Activated CD4-positive, alpha-beta memory T cell treated with anti-CD3 and anti-CD28 coated beads, Interleukin-2, amount 10 ng/mL, durations not matched to agents 7 days and 5 days (primary cell): ENCODE results near the gene OLFML3. TPM values are rescaled to one million over a fixed set of nuclear protein-coding genes. Genes with fewer than 3 reads are reported as not detected.
"Not testable (repeated sequence)": the region's sequence is repeated elsewhere in the genome, so short reads cannot be mapped to it uniquely, and the experiment has no call there.

Experiments
- CTCF ChIA-PET: fragments of 350-600 bp; sonication (Branson Sonifier 250); formaldehyde crosslinking; loops from one replicate; lab custom pipeline; 2021; ENCODE audit warnings: antibody characterized with exemption, inconsistent platforms; lab: Charles Lee
- POLR2A ChIA-PET: fragments of 350-600 bp; sonication (Branson Sonifier 250); formaldehyde crosslinking; loops from one replicate; lab custom pipeline; 2021; ENCODE audit warnings: antibody characterized with exemption; lab: Charles Lee
- DNase-seq: peaks from one replicate; pipeline ENCODE4 v3.0.0-alpha.2; 2020
- H3K27ac Mint-ChIP-seq: one replicate; pipeline ENCODE4 v1.8.0; 2021; ENCODE audit warnings: mild to moderate bottlenecking, mixed read lengths
- H3K27me3 Mint-ChIP-seq: one replicate; pipeline ENCODE4 v1.8.0; 2021; ENCODE audit warnings: mixed read lengths
- H3K36me3 Mint-ChIP-seq: one replicate; pipeline ENCODE4 v1.8.0; 2021; ENCODE audit warnings: low read depth, mixed read lengths
- H3K4me1 Mint-ChIP-seq: one replicate; pipeline ENCODE4 v1.8.0; 2021; ENCODE audit warnings: mixed read lengths
- H3K4me3 Mint-ChIP-seq: one replicate; pipeline ENCODE4 v1.8.0; 2021; ENCODE audit warnings: mild to moderate bottlenecking, mixed read lengths
- H3K9me3 Mint-ChIP-seq: one replicate; pipeline ENCODE4 v1.8.0; 2021; ENCODE audit warnings: mixed read lengths
- total RNA-seq, 2 experiments: library from RNA; stranded (reverse); gene quantifications; one replicate each; pipeline ENCODE4 v1.2.3, GENCODE V29; 2021

OLFML3 gene
- total RNA-seq, 2 experiments from 2014 or later = 0.20 to 0.45 TPM

GRCh38 chr1:113998361-113998760 lies 19.1 kb downstream of the OLFML3 start:
- Mint-ChIP-seq H3K27ac (no peak overlapping the region), H3K4me1 (no peaks in the 10 kb centered on the region), H3K36me3 (peaks cover 14% of the 10 kb centered on the region), H3K9me3 (peaks cover 19% of the 10 kb centered on the region), H3K27me3 (peaks cover 14% of the 10 kb centered on the region), H3K4me3 (no peak overlapping the region)
- no peak for DNase-seq
- ChIA-PET POLR2A (no interaction called here), CTCF (interaction anchor here (0.7 kb wide), 1 partner anchor 331 kb away, joined by 3 read pairs; no protein-coding TSS in a partner anchor)

- POLR2A ChIA-PET = no interaction called here
- H3K27ac Mint-ChIP-seq = no peak overlapping the region
- peaks cover 2% of the 10 kb centered on the region for H3K4me1 Mint-ChIP-seq
- H3K4me3 Mint-ChIP-seq = no peak overlapping the region
- peaks cover 17% of the 10 kb centered on the region for H3K27me3 Mint-ChIP-seq
- peaks cover 17% of the 10 kb centered on the region for H3K9me3 Mint-ChIP-seq
- H3K36me3 Mint-ChIP-seq = peaks cover 12% of the 10 kb centered on the region
- CTCF ChIA-PET = no interaction called here
- DNase-seq = no peak
Observed at GRCh38 chr1:113999233-113999632, 20.0 kb downstream of the OLFML3 start.

GRCh38 chr1:113999799-114000198 lies 20.5 kb downstream of the OLFML3 start:
- Mint-ChIP-seq H3K4me1 (peaks cover 2% of the 10 kb centered on the region), H3K36me3 (peaks cover 7% of the 10 kb centered on the region), H3K27me3 (peaks cover 17% of the 10 kb centered on the region), H3K27ac (no peak overlapping the region), H3K9me3 (peaks cover 12% of the 10 kb centered on the region), H3K4me3 (no peak overlapping the region)
- ChIA-PET POLR2A (no interaction called here), CTCF (no interaction called here)
- DNase-seq = no peak

GRCh38 chr1:114000406-114000805 lies 21.1 kb downstream of the OLFML3 start:
- DNase-seq = no peak
- ChIA-PET POLR2A (no interaction called here), CTCF (no interaction called here)
- H3K27ac Mint-ChIP-seq = no peak overlapping the region
- peaks cover 17% of the 10 kb centered on the region for H3K27me3 Mint-ChIP-seq
- no peak overlapping the region for H3K4me3 Mint-ChIP-seq
- H3K36me3 Mint-ChIP-seq = peaks cover 2% of the 10 kb centered on the region
- H3K4me1 Mint-ChIP-seq = peaks cover 2% of the 10 kb centered on the region
- peaks cover 8% of the 10 kb centered on the region for H3K9me3 Mint-ChIP-seq

- no peak for DNase-seq
- ChIA-PET POLR2A (no interaction called here), CTCF (no interaction called here)
- Mint-ChIP-seq H3K27me3 (peaks cover 17% of the 10 kb centered on the region), H3K9me3 (no peaks in the 10 kb centered on the region), H3K27ac (no peak overlapping the region), H3K36me3 (no peaks in the 10 kb centered on the region), H3K4me1 (peaks cover 2% of the 10 kb centered on the region), H3K4me3 (no peak overlapping the region)
Observed at GRCh38 chr1:114002492-114003239, 23.4 kb downstream of the OLFML3 start.

GRCh38 chr1:114003431-114003830 lies 24.2 kb downstream of the OLFML3 start:
- no peaks in the 10 kb centered on the region for H3K36me3 Mint-ChIP-seq
- no peak overlapping the region for H3K27ac Mint-ChIP-seq
- POLR2A ChIA-PET = no interaction called here
- CTCF ChIA-PET = no interaction called here
- DNase-seq = no peak
- peaks cover 14% of the 10 kb centered on the region for H3K27me3 Mint-ChIP-seq
- H3K9me3 Mint-ChIP-seq = no peaks in the 10 kb centered on the region
- H3K4me1 Mint-ChIP-seq = peaks cover 2% of the 10 kb centered on the region
- H3K4me3 Mint-ChIP-seq = no peak overlapping the region

- DNase-seq, CTCF ChIA-PET, H3K36me3 Mint-ChIP-seq, H3K4me1 Mint-ChIP-seq, H3K9me3 Mint-ChIP-seq, H3K27ac Mint-ChIP-seq, H3K4me3 Mint-ChIP-seq: not testable (repeated sequence)
- POLR2A ChIA-PET = interaction anchor here (0.6 kb wide), 1 partner anchor 19 kb away, joined by 4 read pairs; no protein-coding TSS in a partner anchor
- peaks cover 18% of the 10 kb centered on the region for H3K27me3 Mint-ChIP-seq
Observed at GRCh38 chr1:114006825-114007224, 27.6 kb downstream of the OLFML3 start.

GRCh38 chr1:114008480-114008941 lies 29.2 kb downstream of the OLFML3 start:
- Mint-ChIP-seq H3K36me3 (no peaks in the 10 kb centered on the region), H3K27me3 (peaks cover 16% of the 10 kb centered on the region), H3K4me3 (no peak overlapping the region), H3K27ac (no peak overlapping the region), H3K4me1 (peaks cover 1% of the 10 kb centered on the region), H3K9me3 (no peaks in the 10 kb centered on the region)
- ChIA-PET CTCF (no interaction called here), POLR2A (no interaction called here)
- DNase-seq = no peak

- no peak for DNase-seq
- CTCF ChIA-PET = interaction anchor here (1.0 to 1.2 kb wide), 2 partner anchors 30 to 338 kb away, joined by 3 read pairs; partner anchors contain the start of gene OLFML3
- Mint-ChIP-seq H3K27me3 (peaks cover 14% of the 10 kb centered on the region), H3K4me1 (no peaks in the 10 kb centered on the region), H3K36me3 (no peaks in the 10 kb centered on the region), H3K9me3 (no peaks in the 10 kb centered on the region), H3K4me3 (no peak overlapping the region), H3K27ac (no peak overlapping the region)
- POLR2A ChIA-PET = no interaction called here
Observed at GRCh38 chr1:114008993-114009392, 29.7 kb downstream of the OLFML3 start.

GRCh38 chr1:114009393-114009792 lies 30.1 kb downstream of the OLFML3 start:
- Mint-ChIP-seq H3K36me3 (no peaks in the 10 kb centered on the region), H3K27ac (no peak overlapping the region), H3K4me3 (no peak overlapping the region), H3K9me3 (no peaks in the 10 kb centered on the region), H3K4me1 (no peaks in the 10 kb centered on the region), H3K27me3 (peaks cover 14% of the 10 kb centered on the region)
- DNase-seq = no peak
- CTCF ChIA-PET = interaction anchor here (1.0 to 1.2 kb wide), 2 partner anchors 30 to 337 kb away, joined by 3 read pairs; partner anchors contain the start of gene OLFML3
- POLR2A ChIA-PET = no interaction called here

GRCh38 chr1:114010433-114011184 lies 31.3 kb downstream of the OLFML3 start:
- ChIA-PET CTCF (interaction anchor here (1.2 kb wide), 1 partner anchor 32 kb away, joined by 3 read pairs; the partner anchor contains the start of gene OLFML3), POLR2A (no interaction called here)
- Mint-ChIP-seq H3K9me3 (no peaks in the 10 kb centered on the region), H3K27ac (no peak overlapping the region), H3K27me3 (peaks cover 13% of the 10 kb centered on the region), H3K4me1 (no peaks in the 10 kb centered on the region), H3K36me3 (no peaks in the 10 kb centered on the region), H3K4me3 (no peak overlapping the region)
- DNase-seq = no peak

- Mint-ChIP-seq H3K36me3 (no peaks in the 10 kb centered on the region), H3K4me1 (no peaks in the 10 kb centered on the region), H3K27ac (no peak overlapping the region), H3K27me3 (peaks cover 12% of the 10 kb centered on the region), H3K4me3 (no peak overlapping the region), H3K9me3 (no peaks in the 10 kb centered on the region)
- ChIA-PET POLR2A (no interaction called here), CTCF (no interaction called here)
- no peak for DNase-seq
Observed at GRCh38 chr1:114011796-114012195, 32.5 kb downstream of the OLFML3 start.

GRCh38 chr1:114015075-114015474 lies 35.8 kb downstream of the OLFML3 start:
- Mint-ChIP-seq H3K9me3 (peaks cover 3% of the 10 kb centered on the region), H3K4me1 (no peaks in the 10 kb centered on the region), H3K36me3 (no peaks in the 10 kb centered on the region), H3K27me3 (peaks cover 8% of the 10 kb centered on the region), H3K27ac (no peak overlapping the region), H3K4me3 (no peak overlapping the region)
- ChIA-PET CTCF (no interaction called here), POLR2A (no interaction called here)
- no peak for DNase-seq
